Measurements from ENCODE around the gene IRGC.

GRCh38 chr19:43667876-43668405, 47.9 kb upstream of the IRGC start:
- TF ChIP-seq, protein P1, sequence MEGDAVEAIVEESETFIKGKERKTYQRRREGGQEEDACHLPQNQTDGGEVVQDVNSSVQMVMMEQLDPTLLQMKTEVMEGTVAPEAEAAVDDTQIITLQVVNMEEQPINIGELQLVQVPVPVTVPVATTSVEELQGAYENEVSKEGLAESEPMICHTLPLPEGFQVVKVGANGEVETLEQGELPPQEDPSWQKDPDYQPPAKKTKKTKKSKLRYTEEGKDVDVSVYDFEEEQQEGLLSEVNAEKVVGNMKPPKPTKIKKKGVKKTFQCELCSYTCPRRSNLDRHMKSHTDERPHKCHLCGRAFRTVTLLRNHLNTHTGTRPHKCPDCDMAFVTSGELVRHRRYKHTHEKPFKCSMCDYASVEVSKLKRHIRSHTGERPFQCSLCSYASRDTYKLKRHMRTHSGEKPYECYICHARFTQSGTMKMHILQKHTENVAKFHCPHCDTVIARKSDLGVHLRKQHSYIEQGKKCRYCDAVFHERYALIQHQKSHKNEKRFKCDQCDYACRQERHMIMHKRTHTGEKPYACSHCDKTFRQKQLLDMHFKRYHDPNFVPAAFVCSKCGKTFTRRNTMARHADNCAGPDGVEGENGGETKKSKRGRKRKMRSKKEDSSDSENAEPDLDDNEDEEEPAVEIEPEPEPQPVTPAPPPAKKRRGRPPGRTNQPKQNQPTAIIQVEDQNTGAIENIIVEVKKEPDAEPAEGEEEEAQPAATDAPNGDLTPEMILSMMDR (IDR thresholded peaks at IDR 0.05), result no peak
- TF ChIP-seq POLR2A (IDR thresholded peaks at IDR 0.05), result no peak
